Kidney (tissue), 14 donors: ENCODE data around the gene PLEKHG3. TPM values are rescaled to one million over a fixed set of nuclear protein-coding genes. Genes with fewer than 3 reads are reported as not detected.
A peak's percentile ranks its signal among the peaks of the same experiment; 100 is the strongest.

Experiments
- DNase-seq, 5 donors: peaks; one replicate each; pipeline ENCODE4 v3.0.0-alpha.2; 2013 to 2020
- FAIRE-seq: peaks from 2 replicates; lab custom pipeline; 2012; peaks lifted over from hg19 to GRCh38; lab: Jason Lieb, UNC
- H3K27ac ChIP-seq, 2 donors: one replicate each; pipeline ENCODE4 v1.7.0; 2013; ENCODE audit warnings: low read depth in 2 of 2, low read length in 2 of 2, inconsistent platforms in 1 of 2
- H3K27me3 ChIP-seq: one replicate; pipeline ENCODE4 v1.7.1; 2013; ENCODE audit warnings: low read length, inconsistent platforms; ENCODE audit not compliant: control insufficient read depth, insufficient read depth
- H3K36me3 ChIP-seq, 3 donors: one replicate each; pipeline versions ENCODE4 v1.7.0 to v1.7.1; 2013; ENCODE audit warnings: low read length in 3 of 3, control low read depth in 1 of 3, inconsistent platforms in 1 of 3; ENCODE audit not compliant: insufficient read depth in 3 of 3, control insufficient read depth in 2 of 3
- H3K4me1 ChIP-seq, 3 donors: one replicate each; pipeline versions ENCODE4 v1.7.0 to v1.7.1; 2013; ENCODE audit warnings: low read length in 3 of 3, inconsistent platforms in 1 of 3, low read depth in 1 of 3; ENCODE audit not compliant: control insufficient read depth in 2 of 3, insufficient read depth in 2 of 3
- H3K4me3 ChIP-seq, 3 donors: one replicate each; pipeline versions ENCODE4 v1.7.0 to v1.8.1; 2013; ENCODE audit warnings: low read length in 3 of 3, control low read depth in 1 of 3, inconsistent platforms in 1 of 3
- H3K9ac ChIP-seq, 3 donors: one replicate each; pipeline versions ENCODE4 v1.7.0 to v1.7.1; 2013; ENCODE audit warnings: low read length in 3 of 3, control low read depth in 1 of 3, inconsistent platforms in 1 of 3
- H3K9me3 ChIP-seq, 3 donors: one replicate each; pipeline versions ENCODE4 v1.7.0 to v1.7.1; 2013; ENCODE audit warnings: low read length in 3 of 3, control low read depth in 1 of 3, inconsistent platforms in 1 of 3; ENCODE audit not compliant: control insufficient read depth in 2 of 3, insufficient read depth in 1 of 3
- intact Hi-C: fragments of 100-400 bp; cut with DNase I; formaldehyde crosslinking; loops from one replicate; pipeline ENCODE4 v1.11.1; 2022
- polyA plus RNA-seq: library from polyadenylated mRNA; stranded (reverse); fragments of 350-450 nt; fragmentation: Illumina TruSeq; extraction: RNeasy Lipid Tissue Mini Kit (QIAGEN cat#74804); gene quantifications from one replicate; pipeline ENCODE4 v1.2.3, GENCODE V29; 2014; ENCODE audit warnings: low read depth, low replicate concordance; ENCODE audit not compliant: insufficient read depth
- total RNA-seq: library from RNA; stranded (reverse); fragmentation: NEBNext Ultra II Directional; extraction: Animal tissue kit (Norgen Biotek cat#: 25700); gene quantifications from one replicate; pipeline ENCODE4 v1.2.1, GENCODE V29; 2021
- TF ChIP-seq, protein P1 (sequence below): IDR thresholded peaks from 3 replicates; pipeline ENCODE4 v1.5.1; 2012; ENCODE audit warnings: mild to moderate bottlenecking, moderate library complexity, borderline replicate concordance; ENCODE audit not compliant: insufficient read depth; ENCODE audit errors: extremely low read depth
- donor health status: control.
- donor health status: control.
- donor health status: control.
- donor health status: control.
- donor health status: control.
- donor health status: DM: yes; HTN: yes; CAD: no.
- donor health status: Normal renal cell carcinoma (clear cell type).

PLEKHG3 gene
- total and polyA plus RNA-seq, 2 donors from 2014 or later, result 51.9 to 127 TPM

DNA sequence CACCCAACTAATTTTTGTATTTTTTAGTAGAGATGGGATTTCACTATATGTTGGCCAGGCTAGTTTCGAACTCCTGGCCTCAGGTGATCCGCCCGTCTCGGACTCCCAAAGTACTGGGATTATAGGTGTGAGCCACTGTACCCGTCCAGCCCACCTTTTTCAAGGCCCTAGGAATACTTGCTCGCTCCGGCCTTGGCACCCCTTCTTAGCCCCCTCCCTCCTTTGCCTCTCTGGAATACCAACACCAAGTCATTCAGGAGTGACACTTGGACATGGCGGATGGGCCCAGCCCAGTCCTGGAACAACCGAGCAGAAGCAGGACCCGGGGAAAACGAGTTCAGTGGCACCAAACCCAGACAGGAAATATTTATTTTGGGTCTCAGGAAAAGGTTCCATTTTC lies 29.1 kb downstream of the PLEKHG3 start:
- Histone ChIP-seq H3K27ac (no peak overlapping the region), H3K9ac (no peak overlapping the region), H3K36me3 (peaks cover 8 to 40% (median 32%) of the 10 kb centered on the region in 3 donors), H3K4me3 (no peak overlapping the region), H3K27me3 (no peaks in the 10 kb centered on the region), H3K4me1 (peaks cover 0 to 21% (median 13%) of the 10 kb centered on the region in 3 donors), H3K9me3 (no peaks in the 10 kb centered on the region)
- TF ChIP-seq, protein P1, sequence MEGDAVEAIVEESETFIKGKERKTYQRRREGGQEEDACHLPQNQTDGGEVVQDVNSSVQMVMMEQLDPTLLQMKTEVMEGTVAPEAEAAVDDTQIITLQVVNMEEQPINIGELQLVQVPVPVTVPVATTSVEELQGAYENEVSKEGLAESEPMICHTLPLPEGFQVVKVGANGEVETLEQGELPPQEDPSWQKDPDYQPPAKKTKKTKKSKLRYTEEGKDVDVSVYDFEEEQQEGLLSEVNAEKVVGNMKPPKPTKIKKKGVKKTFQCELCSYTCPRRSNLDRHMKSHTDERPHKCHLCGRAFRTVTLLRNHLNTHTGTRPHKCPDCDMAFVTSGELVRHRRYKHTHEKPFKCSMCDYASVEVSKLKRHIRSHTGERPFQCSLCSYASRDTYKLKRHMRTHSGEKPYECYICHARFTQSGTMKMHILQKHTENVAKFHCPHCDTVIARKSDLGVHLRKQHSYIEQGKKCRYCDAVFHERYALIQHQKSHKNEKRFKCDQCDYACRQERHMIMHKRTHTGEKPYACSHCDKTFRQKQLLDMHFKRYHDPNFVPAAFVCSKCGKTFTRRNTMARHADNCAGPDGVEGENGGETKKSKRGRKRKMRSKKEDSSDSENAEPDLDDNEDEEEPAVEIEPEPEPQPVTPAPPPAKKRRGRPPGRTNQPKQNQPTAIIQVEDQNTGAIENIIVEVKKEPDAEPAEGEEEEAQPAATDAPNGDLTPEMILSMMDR, result no peak
- no peak for FAIRE-seq
- peak in 2 of 5 donors; percentile 16 to 51 for DNase-seq
- intact Hi-C loops, result no loop called here

DNA sequence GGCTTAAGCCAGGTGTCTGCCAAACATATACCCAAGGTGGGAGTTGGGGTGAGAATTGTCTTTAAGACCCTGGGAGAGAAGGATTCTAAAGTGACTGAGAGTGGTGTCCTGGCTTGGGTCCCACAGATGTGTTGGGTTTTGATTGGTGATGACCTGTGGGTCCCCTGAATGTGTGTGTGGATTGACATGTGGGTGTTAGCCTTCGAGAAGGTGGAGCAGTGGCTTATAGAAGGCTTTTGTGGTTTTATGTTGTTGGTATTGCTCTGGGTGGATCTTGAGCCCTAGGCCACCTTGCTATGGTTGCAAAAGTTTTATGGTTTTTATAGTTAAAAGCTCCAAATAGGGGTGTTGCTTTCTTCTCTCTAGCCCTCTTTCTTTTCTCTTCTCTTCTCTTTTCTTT lies 29.7 kb downstream of the PLEKHG3 start:
- Histone ChIP-seq H3K4me3 (no peak overlapping the region), H3K27ac (no peak overlapping the region), H3K36me3 (peaks cover 6 to 37% (median 26%) of the 10 kb centered on the region in 3 donors), H3K9me3 (no peaks in the 10 kb centered on the region), H3K4me1 (peaks cover 0 to 24% (median 15%) of the 10 kb centered on the region in 3 donors), H3K9ac (no peak overlapping the region), H3K27me3 (no peaks in the 10 kb centered on the region)
- peak in 1 of 5 donors; percentile 11 for DNase-seq
- TF ChIP-seq, protein P1, result no peak
- intact Hi-C loops, result no loop called here
- FAIRE-seq, result no peak

DNA sequence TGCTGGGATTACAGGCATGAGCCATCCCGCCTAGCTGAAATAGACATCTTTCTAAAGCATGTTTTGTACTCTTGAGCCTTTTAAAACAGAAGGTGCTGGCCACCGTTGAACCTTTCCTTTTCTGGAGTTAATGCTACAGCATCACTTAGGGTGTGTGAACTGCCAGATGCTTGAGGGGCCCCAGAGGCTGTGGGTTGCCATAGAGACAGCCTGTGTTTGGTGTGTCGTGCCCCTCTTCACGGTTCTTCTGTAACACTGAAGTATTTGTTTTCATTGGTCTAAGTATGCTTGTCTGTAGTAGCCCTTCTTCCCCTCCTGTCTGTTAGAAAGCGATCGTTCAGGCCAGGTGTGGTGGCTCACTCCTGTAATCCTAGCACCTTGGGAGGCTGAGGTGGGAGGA lies 30.8 kb downstream of the PLEKHG3 start:
- TF ChIP-seq, protein P1, result no peak
- Histone ChIP-seq H3K9ac (no peak overlapping the region), H3K27me3 (no peaks in the 10 kb centered on the region), H3K4me3 (no peak overlapping the region), H3K4me1 (peaks cover 0 to 19% (median 17%) of the 10 kb centered on the region in 3 donors), H3K36me3 (peaks cover 5 to 39% (median 25%) of the 10 kb centered on the region in 3 donors), H3K9me3 (no peaks in the 10 kb centered on the region), H3K27ac (peak overlapping the region in 1 of 2 donors; percentile 44)
- DNase-seq (peak in 4 of 5 donors; percentile 6 to 53 (median 42)), FAIRE-seq (no peak)
- intact Hi-C loops, result no loop called here
